HG02885 (cell line): ENCODE data around the gene GPATCH4.
A peak's percentile ranks its signal among the peaks of the same experiment; 100 is the strongest.
"Not testable (repeated sequence)": the region's sequence is repeated elsewhere in the genome, so short reads cannot be mapped to it uniquely, and the experiment has no call there.

ENCODE experiments used
- ATAC-seq: cut with Tn5 transposase; IDR thresholded peaks from one replicate; pipeline ENCODE4 v1.9.1; 2021; ENCODE audit warnings: mild to moderate bottlenecking; ENCODE audit not compliant: unreplicated experiment, poor library complexity

GPATCH4 gene

DNA sequence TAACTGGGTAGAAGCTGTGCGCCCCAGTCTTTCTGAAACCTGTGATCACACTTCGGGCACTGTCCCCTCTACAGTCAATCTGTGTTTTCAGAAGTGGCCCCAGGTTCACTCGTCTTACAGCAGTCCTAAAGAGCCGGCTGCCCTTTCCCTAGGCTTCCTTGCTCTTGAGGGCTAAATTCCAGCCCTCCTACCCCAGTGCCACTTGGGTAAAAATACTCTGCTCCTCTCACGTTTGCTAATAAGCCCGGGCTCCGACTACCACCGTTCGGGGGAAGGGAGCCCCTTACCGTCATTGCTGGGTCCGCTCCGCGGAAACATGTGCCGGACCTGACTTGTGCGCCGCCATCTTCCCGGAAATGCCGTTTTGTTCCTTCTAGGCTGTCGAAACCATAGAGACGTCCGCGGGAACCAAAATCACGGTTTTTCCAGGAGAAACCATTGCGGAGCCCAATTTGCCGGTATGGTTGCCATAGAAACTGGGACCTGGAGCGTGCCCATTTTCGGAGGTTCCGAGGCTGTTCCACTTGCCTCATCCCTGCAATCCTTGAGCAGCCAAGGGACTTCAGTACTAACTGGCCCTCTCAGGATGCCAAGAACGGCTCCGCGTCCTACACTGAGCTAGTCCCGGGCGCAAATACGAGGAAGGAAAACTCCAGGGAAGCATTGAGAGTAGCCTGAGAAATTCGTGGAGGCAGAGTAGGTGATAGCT lies at the start of gene GPATCH4:
Gene GPATCH4, minus strand, starts transcription at position 358 of the 709 bp plus-strand sequence.
- peak; percentile 69 for ATAC-seq

- no peak for ATAC-seq
Measured at GRCh38 chr1:156648951-156649350, 47.7 kb upstream of the GPATCH4 start.

- ATAC-seq, result no peak
Measured at GRCh38 chr1:156648496-156648895, 47.2 kb upstream of the GPATCH4 start.

- ATAC-seq, result no peak
Measured at GRCh38 chr1:156647351-156647750, 46.1 kb upstream of the GPATCH4 start.

- ATAC-seq, result no peak
Measured at GRCh38 chr1:156646738-156647211, 45.5 kb upstream of the GPATCH4 start.

DNA sequence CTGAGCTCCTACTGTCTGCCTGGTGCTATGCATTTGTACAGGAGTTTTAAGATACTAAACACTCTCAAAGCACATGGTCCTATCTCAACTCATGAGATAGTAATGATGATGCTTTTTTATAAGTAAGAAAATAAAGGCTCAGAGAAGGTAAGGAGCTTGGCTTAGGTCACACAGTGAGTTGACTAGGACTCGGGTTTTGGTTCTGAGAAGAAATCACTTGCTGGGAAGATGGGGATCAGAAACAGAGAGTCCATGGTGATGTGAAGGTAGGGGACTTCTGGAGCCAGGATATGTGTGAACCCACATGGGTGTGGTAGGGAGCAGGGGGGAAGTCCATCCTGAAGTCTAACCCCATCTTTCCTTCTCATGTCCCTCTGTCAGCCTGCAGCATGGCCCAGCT lies 44.4 kb upstream of the GPATCH4 start:
- ATAC-seq, result no peak

DNA sequence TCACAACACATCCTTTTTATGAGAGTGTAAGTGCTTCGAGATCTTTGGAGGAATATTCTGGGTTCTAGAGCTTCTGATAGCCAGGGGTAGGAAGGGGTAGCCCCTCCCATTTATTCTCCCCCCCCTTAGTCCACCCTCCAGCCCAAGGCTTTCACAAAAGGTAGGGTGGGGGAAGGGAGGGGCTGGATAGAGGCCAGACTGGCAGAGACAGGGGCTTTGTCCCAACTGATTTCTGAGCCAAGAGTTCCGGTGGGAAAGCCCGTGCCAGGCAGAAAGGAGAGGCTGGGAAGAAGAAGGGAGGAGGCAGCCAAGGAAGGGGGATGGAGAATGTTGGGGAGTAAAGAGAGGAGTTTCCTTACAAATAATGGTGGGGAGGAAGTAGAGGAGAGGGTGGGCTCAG lies 43.8 kb upstream of the GPATCH4 start:
- no peak for ATAC-seq

DNA sequence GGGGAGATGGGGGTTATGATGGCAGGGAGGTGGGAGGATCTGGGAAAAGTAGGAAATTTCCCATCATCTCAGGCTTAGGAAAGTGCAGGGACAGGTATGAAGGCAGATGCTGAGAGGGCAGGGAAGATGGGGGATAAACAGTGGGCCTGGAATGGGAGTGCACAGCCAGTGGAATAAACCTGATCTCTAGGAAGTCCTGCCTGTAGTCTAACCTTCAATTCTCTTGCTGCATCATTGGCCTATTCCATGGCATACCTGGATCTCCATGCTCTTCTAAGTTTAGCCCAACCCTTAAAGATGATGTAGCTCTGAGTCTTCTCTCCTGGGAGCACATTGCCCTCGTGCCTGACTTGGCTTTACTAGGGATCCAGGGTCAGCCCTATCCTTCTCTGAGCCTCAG lies 43.4 kb upstream of the GPATCH4 start:
- no peak for ATAC-seq

DNA sequence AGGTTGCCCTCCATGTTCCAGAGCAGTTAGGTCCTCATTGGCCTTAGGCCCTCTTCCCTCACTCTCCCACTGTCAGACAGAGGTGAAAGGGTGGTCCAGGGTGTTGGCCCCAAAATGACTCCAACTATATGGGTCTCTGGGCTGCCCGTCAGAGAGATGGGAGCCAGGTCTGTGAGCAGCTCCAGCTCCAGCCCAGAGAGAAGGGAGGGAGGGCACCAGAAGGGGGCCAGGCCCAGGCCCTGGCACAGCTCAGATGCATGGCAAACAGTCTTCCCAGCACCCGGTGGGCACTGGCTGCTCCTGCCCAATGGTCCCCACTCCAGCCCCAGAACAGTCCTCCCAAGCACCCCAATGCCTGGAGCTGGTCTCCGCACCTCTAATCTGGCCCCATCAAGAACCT lies 42.9 kb upstream of the GPATCH4 start:
- ATAC-seq, result no peak

DNA sequence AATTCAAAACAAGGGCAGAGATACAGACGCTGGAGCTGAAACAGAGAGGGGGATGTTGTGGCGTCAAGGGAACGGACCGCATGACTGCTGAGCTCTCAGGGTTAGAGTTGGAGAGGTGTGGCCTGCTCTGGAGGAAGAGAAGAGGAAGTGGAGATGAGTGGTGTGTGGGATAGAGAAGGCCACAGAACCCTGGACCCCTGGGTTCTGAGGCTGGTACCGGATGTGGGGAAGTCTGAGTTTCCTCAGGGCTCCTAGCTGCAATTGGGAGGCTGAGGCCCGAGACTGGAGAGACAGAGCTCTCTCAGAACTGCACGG lies 42.5 kb upstream of the GPATCH4 start:
- ATAC-seq, result peak; percentile 56

GRCh38 chr1:156643049-156643777 lies 41.9 kb upstream of the GPATCH4 start:
- no peak for ATAC-seq

GRCh38 chr1:156642265-156643048 lies 41.2 kb upstream of the GPATCH4 start:
- no peak for ATAC-seq

DNA sequence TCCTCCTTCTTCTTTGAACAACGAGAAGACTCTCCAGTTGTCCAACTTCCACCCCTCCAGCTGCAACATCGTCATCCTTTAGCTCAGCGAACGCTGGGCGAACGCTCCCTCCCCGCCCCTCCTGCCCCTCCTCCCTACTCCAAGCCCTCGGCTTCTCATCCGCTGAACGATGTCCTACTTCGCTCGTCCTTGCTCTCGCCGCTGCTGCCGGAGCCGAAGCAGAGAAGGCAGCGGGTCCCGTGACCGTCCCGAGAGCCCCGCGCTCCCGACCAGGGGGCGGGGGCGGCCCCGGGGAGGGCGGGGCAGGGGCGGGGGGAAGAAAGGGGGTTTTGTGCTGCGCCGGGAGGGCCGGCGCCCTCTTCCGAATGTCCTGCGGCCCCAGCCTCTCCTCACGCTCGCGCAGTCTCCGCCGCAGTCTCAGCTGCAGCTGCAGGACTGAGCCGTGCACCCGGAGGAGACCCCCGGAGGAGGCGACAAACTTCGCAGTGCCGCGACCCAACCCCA lies 40.5 kb upstream of the GPATCH4 start, which contains the start of gene BCAN:
Gene BCAN, plus strand, starts transcription at position 357 of the 504 bp plus-strand sequence. CDS start 3,938 bp downstream, outside the sequence.
- ATAC-seq, result no peak

DNA sequence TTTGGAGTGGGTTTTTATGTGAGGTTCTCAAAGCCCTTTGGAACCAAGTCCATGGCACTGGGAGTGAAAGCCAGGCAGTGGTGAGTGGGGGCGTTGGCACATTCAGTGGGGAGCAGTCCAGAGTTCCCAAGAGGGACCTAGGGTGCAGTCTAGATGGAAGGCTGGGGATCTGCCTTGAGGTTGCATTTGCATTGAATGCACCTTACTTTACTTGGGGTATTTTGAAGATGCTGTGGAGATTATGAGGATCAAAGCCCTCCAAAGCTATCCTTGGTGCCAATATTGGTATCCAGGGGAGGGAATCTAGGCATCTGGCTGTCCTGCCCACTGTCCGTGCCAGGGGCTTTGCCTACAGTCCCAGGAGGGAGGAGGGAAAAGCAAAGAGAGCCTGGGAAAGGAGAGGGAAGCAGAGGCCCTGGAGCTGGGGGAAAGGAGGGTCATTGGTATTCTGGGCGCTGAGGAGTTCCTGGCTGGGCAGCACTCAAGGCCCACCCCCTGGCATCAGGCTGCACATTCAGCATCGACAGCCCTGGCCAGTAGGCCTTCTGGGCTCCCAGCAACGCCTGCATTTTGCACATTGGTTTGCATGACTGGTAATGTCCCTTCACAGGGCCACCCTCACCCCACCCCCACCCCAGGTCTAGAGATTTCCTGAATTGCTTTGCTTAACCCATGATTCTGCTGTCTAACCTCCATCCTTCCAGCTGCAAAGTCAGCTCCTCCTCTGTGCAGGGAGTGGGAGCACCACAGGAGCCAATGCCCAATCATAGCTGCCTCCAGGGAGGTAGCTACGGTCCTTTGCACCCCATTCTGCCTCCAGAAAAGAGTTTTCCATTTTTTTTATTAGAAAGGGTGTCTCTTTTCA lies 39.8 kb upstream of the GPATCH4 start:
- no peak for ATAC-seq

GRCh38 chr1:156639601-156640101 lies 38.4 kb upstream of the GPATCH4 start:
- no peak for ATAC-seq

DNA sequence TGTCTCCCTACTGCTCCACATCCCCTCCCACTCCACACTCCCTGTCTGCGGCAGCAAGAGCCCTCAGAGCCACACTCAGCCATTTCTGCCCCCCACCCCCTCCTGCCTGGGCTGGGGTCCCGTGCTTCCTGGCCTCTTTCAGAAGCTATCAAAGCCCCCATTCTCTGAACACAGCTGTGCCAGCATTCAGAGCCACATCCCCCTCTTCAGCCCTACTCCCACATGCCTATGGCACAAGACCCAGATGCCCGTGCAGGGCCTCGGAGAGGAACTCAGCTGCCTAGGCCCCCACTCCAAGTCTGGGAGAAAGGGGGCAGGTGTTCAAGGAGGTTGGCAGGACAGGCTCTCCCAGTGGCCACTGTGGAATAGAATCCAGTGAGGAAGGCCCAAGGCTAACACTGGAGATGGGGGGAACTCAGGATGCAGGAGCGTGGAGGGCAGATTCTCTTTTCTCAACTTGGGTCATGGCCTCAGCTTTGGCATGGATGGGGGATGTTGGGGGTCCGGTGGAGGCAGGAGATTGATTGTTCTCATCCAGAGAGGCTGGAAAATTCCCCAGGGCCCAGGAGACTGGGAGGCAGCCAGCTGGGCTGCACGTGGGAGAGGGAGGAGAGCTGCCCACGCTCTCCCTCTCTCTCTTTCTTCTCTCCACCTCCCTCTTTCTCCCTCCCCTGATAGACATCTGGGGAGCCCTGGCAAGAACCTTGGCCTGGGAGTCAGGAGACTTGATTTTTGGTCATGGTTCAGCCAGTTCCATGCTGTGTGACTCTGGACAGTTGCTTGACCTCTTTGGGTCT lies 37.1 kb upstream of the GPATCH4 start:
- no peak for ATAC-seq

GRCh38 chr1:156632355-156632754 lies 31.1 kb upstream of the GPATCH4 start:
- ATAC-seq, result no peak

GRCh38 chr1:156631152-156631551 lies 29.9 kb upstream of the GPATCH4 start:
- not testable (repeated sequence) for ATAC-seq
